Activated T-cell treated with anti-CD3 and anti-CD28 coated beads for 48 hours (primary cell): ENCODE results near the gene LMNA.
"Not testable (repeated sequence)": the region's sequence is repeated elsewhere in the genome, so short reads cannot be mapped to it uniquely, and the experiment has no call there.

Source experiments
- DNase-seq: peaks from one replicate; pipeline ENCODE4 v3.0.0-alpha.2; 2020; ENCODE audit warnings: low read depth

LMNA gene

GRCh38 chr1:156164125-156164831, 49.8 kb downstream of the LMNA start:
- DNase-seq: no peak

DNA sequence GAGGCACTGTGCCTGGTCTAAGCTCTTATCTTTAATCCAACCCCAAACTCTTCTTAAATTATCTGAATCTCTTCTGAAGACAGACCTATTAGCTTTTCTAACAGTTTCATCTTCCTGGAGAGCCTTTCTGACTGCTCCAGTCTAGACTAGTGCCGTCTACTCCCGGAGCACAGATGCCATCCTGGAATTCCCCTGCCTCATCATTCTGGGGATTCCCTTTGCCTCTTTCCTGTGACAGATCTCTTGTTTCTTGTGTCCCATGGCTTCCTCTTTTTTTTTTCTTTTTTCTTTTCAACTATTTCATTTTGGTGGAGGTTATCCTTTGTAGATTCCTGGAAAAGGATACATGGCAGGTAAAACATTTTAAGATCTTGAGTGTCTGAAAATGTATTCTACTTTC, 50.6 kb downstream of the LMNA start:
- DNase-seq: no peak

- DNase-seq: no peak
These were observed 53.0 kb downstream of the LMNA start for GRCh38 chr1:156167536-156167935.

DNA sequence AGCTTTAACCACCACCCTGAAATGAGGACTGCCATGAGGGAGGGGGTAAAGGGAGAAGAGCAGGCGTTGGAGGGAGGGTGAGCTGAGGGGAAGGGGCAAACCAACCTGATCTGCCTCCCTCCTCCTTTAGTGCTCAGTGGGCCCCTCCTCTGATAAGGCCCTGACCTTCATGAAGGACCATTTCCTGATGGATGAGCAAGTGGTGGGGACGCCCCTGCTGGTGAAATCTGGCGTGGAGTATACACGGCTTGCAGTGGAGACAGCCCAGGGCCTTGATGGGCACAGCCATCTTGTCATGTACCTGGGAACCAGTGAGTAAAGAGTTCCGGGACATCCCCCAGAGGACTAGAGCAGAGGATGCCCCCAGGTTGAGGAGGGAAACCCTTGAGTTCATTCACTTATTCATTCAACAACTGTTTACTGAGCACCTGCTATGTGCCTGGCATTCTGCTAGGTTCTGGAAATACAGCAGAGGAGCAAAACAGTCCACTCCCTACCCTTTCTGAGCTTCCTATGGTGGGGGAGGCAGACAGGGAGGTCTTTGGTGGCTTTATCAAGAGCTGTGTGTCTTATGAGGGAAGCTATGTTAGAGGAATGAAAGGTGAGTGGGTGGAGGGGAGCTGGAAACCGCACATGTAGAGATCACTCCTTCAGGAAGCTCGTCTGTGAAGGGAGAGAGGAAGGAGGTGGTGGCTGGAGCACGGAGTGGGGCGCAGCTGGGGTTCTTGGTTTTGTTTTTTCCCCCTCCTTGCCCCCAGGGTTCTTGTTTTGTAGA, 58.4 kb downstream of the LMNA start:
- DNase-seq: no peak

- no peak for DNase-seq
These were observed 62.2 kb downstream of the LMNA start for GRCh38 chr1:156176610-156177210.

- no peak for DNase-seq
These were observed 63.6 kb downstream of the LMNA start for GRCh38 chr1:156177919-156178654.

GRCh38 chr1:156180471-156180870, 66.0 kb downstream of the LMNA start:
- no peak for DNase-seq

DNA sequence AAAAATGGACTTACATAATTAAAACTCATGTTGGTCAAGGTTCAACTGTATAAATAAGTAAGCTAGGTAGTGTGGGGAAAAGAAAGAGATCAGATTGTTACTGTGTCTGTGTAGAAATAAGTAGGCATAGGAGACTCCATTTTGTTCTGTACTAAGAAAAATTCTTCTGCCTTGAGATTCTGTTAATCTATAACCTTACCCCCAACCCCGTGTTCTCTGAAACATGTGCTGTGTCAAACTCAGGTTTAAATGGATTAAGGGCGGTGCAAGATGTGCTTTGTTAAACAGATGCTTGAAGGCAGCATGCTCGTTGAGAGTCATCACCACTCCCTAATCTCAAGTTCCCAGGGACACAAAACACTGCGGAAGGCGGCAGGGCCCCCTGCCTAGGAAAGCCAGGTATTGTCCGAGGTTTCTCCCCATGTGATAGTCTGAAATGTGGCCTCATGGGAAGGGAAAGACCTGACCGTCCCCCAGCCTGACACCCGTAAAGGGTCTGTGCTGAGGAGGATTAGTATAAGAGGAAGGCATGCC, 66.9 kb downstream of the LMNA start:
- not testable (repeated sequence) for DNase-seq

DNA sequence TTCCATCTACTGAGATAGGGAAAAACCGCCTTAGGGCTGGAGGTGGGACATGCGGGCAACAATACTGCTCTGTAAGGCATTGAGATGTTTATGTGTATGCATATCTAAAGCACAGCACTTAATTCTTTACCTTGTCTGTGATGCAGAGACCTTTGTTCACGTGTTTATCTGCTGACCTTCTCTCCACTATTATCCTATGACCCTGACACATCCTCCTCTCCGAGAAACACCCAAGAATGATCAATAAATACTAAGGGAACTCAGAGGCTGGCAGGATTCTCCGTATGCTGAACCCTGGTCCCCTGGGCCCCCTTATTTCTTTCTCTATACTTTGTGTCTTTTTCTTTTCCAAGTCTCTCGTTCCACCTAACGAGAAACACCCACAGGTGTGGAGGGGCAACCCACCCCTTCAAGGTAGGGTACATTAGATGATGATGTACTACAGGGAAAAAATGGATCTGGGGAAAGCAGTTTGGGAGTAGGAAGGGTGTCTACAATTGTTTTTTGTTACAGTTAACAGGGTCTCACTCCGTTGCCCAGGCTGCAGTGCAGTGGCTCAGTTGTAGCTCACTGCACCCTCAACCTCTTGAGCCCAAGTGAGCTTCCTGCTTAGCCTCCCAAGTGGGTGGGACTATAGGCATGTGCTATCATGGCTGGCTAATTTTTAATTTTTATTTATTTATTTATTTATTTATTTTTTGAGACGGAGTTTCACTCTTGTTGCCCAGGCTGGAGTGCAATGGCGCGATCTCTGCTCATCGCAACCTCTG, 67.7 kb downstream of the LMNA start:
- DNase-seq: not testable (repeated sequence)

- DNase-seq: not testable (repeated sequence)
These were observed 72.1 kb downstream of the LMNA start for GRCh38 chr1:156186347-156187177.
